GM23338 (cell line): ENCODE measurements around the gene FBXL5. TPM values are rescaled to one million over a fixed set of nuclear protein-coding genes. Genes with fewer than 3 reads are reported as not detected.

Experiments used
- ATAC-seq: fragments of 200-7000 bp; cut with Tn5 transposase; 3 replicates; pipeline ENCODE4 v1.9.1; 2020
- DNase-seq: peaks from one replicate; pipeline ENCODE4 v3.0.0-alpha.2; 2015; ENCODE audit warnings: low spot score
- H2AFZ ChIP-seq: fragments of 200-600 bp; sonication (generic); 2 replicates; pipeline ENCODE4 v1.8.0; 2016; ENCODE audit warnings: antibody characterized with exemption, mild to moderate bottlenecking, moderate library complexity
- H3F3A ChIP-seq: fragments of 200-600 bp; sonication (generic); replicated peaks from 2 replicates; pipeline ENCODE4 v1.8.0; 2017; ENCODE audit warnings: antibody characterized with exemption, mixed run types, low read depth
- H3K27ac ChIP-seq: fragments of 200-600 bp; sonication (generic); 2 replicates; pipeline ENCODE4 v1.6.1; 2016; ENCODE audit warnings: low read depth
- H3K27me3 ChIP-seq: fragments of 200-600 bp; sonication (generic); 2 replicates; pipeline ENCODE4 v1.8.0; 2016; ENCODE audit warnings: mild to moderate bottlenecking, mixed run types, moderate library complexity; ENCODE audit not compliant: insufficient read depth
- H3K36me3 ChIP-seq: fragments of 200-600 bp; sonication (generic); 2 replicates; pipeline ENCODE4 v1.8.0; 2016; ENCODE audit warnings: mild to moderate bottlenecking; ENCODE audit not compliant: insufficient read depth
- H3K4me1 ChIP-seq: fragments of 200-600 bp; sonication (generic); 2 replicates; pipeline ENCODE4 v1.8.0; 2016; ENCODE audit warnings: mild to moderate bottlenecking, moderate library complexity; ENCODE audit not compliant: insufficient read depth
- H3K4me2 ChIP-seq: fragments of 200-600 bp; sonication (generic); 2 replicates; pipeline ENCODE4 v1.7.1; 2017; ENCODE audit warnings: mixed run types
- H3K4me3 ChIP-seq: fragments of 200-600 bp; sonication (generic); 2 replicates; pipeline ENCODE4 v1.6.1; 2016; ENCODE audit warnings: mixed run types
- H3K79me2 ChIP-seq: fragments of 200-600 bp; sonication (generic); replicated peaks from 2 replicates; pipeline ENCODE4 v1.8.0; 2017; ENCODE audit warnings: mild to moderate bottlenecking; ENCODE audit not compliant: insufficient read depth
- H3K9me2 ChIP-seq: fragments of 200-600 bp; sonication (generic); 2 replicates; pipeline ENCODE4 v1.8.0; 2017; ENCODE audit not compliant: insufficient read depth
- H4K20me1 ChIP-seq: fragments of 200-600 bp; sonication (generic); replicated peaks from 2 replicates; pipeline ENCODE4 v1.8.0; 2017; ENCODE audit warnings: mild to moderate bottlenecking; ENCODE audit not compliant: insufficient read depth
- H3K27ac Mint-ChIP-seq: 2 replicates; pipeline ENCODE4 v1.8.0; 2020; ENCODE audit warnings: inconsistent platforms, mild to moderate bottlenecking, moderate library complexity, mixed read lengths
- H3K27me3 Mint-ChIP-seq: 3 replicates; pipeline ENCODE4 v1.8.0; 2022; ENCODE audit warnings: low read depth, mild to moderate bottlenecking, moderate library complexity, mixed read lengths, inconsistent platforms; ENCODE audit not compliant: insufficient read depth, poor library complexity
- H3K36me3 Mint-ChIP-seq: 3 replicates; pipeline ENCODE4 v1.8.0; 2021; ENCODE audit warnings: low read depth, mild to moderate bottlenecking, inconsistent platforms, moderate library complexity, mixed read lengths
- H3K4me1 Mint-ChIP-seq: 3 replicates; pipeline ENCODE4 v1.8.0; 2020; ENCODE audit warnings: mild to moderate bottlenecking, inconsistent platforms, mixed read lengths
- H3K4me3 Mint-ChIP-seq: 3 replicates; pipeline ENCODE4 v1.8.0; 2021; ENCODE audit warnings: moderate library complexity, mild to moderate bottlenecking, inconsistent platforms, mixed read lengths
- H3K9me3 Mint-ChIP-seq: 3 replicates; pipeline ENCODE4 v1.8.0; 2020; ENCODE audit warnings: moderate library complexity, mild to moderate bottlenecking, inconsistent platforms, mixed read lengths
- REST ChIP-seq: IDR thresholded peaks from one replicate; pipeline ENCODE4 v1.6.1; 2018; ENCODE audit warnings: antibody characterized with exemption; ENCODE audit not compliant: unreplicated experiment
- ZNF114 ChIP-seq: fragments of 250-450 bp; sonication (Bioruptor Pico); IDR thresholded peaks from 2 replicates; pipeline ENCODE4 v1.5.0; 2020; ENCODE audit warnings: mild to moderate bottlenecking, moderate library complexity
- ZNF331 ChIP-seq: fragments of 250-450 bp; sonication (Bioruptor Pico); IDR thresholded peaks from 2 replicates; pipeline ENCODE4 v1.5.0; 2020; ENCODE audit warnings: low read depth, mild to moderate bottlenecking, moderate library complexity
- polyA plus RNA-seq: library from polyadenylated mRNA; unstranded; fragments of >200 nt; fragmentation: Nextera tagmentation; extraction: Ambion mirVana; gene quantifications from 2 replicates; pipeline ENCODE4 v1.2.1, GENCODE V29; 2016
- total RNA-seq: library from RNA; depleted of rRNA; stranded (reverse); fragments of >200 nt; shearing (Covaris generic); gene quantifications from 2 replicates; pipeline ENCODE4 v1.2.3, GENCODE V29; 2014
- TF ChIP-seq, protein P1 (sequence below): fragments of 250-450 bp; sonication (Bioruptor Pico); IDR thresholded peaks from 2 replicates; pipeline ENCODE4 v1.5.0; 2020; ENCODE audit warnings: mild to moderate bottlenecking, moderate library complexity

FBXL5 gene
- total and polyA plus RNA-seq, 2 experiments from 2014 or later: 55.7 to 81.9 TPM

DNA sequence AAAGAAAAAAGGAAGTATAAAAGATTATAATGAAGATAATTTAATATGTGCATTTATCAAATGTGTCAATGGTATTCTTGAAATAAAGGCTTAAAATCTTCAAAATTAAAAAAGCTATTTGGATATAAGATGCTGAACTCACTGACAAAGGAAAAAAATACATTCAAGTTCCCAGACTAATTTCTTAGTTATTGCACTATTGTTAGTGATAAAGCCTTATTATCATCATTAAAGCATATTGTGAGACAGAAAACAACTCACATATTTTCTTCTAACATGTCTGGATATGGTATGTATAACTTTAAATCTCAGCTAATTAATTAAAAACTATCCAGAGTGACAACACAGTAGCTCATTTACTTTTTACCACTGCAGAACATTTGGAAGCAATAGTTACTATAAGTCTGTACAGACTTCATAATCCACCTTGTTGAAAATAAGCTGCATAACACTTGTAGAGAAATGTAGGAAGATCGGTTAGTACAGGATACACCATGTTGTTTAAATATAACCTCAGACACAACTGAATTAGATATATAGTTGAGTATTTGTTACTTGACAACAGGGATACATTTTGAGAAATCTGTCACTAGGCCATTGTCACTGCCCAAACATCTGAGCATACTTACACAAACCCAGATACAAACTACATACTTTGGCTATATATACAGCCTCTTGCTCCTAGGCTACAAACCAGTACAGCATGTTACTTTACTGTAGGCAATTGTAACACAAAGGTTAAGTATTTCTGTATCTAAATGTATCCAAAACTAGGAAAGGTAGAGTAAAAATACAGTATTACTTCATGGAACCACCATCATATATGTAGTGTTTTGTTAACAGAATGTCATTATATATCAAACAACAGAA lies 13.6 kb upstream of the FBXL5 start:
- Mint-ChIP-seq H3K4me3 (no peak overlapping the region), H3K27me3 (no peaks in the 10 kb centered on the region), H3K4me1 (no peaks in the 10 kb centered on the region), H3K9me3 (no peaks in the 10 kb centered on the region), H3K36me3 (peaks cover 23% of the 10 kb centered on the region; the same call in 2 of the 3 replicates), H3K27ac (no peak overlapping the region)
- Histone ChIP-seq H3K4me3 (no peak overlapping the region), H3K4me1 (no peaks in the 10 kb centered on the region), H2AFZ (no peak overlapping the region), H4K20me1 (peaks cover 2% of the 10 kb centered on the region), H3K27ac (no peak overlapping the region), H3F3A (no peaks in the 10 kb centered on the region), H3K4me2 (no peak overlapping the region), H3K79me2 (peaks cover 35% of the 10 kb centered on the region), H3K27me3 (no peaks in the 10 kb centered on the region), H3K9me2 (no peaks in the 10 kb centered on the region), H3K36me3 (peaks cover 9% of the 10 kb centered on the region)
- TF ChIP-seq REST (no peak), ZNF114 (CRISPR knock-in tag) (no peak), ZNF331 (CRISPR knock-in tag) (no peak)
- TF ChIP-seq, protein P1, sequence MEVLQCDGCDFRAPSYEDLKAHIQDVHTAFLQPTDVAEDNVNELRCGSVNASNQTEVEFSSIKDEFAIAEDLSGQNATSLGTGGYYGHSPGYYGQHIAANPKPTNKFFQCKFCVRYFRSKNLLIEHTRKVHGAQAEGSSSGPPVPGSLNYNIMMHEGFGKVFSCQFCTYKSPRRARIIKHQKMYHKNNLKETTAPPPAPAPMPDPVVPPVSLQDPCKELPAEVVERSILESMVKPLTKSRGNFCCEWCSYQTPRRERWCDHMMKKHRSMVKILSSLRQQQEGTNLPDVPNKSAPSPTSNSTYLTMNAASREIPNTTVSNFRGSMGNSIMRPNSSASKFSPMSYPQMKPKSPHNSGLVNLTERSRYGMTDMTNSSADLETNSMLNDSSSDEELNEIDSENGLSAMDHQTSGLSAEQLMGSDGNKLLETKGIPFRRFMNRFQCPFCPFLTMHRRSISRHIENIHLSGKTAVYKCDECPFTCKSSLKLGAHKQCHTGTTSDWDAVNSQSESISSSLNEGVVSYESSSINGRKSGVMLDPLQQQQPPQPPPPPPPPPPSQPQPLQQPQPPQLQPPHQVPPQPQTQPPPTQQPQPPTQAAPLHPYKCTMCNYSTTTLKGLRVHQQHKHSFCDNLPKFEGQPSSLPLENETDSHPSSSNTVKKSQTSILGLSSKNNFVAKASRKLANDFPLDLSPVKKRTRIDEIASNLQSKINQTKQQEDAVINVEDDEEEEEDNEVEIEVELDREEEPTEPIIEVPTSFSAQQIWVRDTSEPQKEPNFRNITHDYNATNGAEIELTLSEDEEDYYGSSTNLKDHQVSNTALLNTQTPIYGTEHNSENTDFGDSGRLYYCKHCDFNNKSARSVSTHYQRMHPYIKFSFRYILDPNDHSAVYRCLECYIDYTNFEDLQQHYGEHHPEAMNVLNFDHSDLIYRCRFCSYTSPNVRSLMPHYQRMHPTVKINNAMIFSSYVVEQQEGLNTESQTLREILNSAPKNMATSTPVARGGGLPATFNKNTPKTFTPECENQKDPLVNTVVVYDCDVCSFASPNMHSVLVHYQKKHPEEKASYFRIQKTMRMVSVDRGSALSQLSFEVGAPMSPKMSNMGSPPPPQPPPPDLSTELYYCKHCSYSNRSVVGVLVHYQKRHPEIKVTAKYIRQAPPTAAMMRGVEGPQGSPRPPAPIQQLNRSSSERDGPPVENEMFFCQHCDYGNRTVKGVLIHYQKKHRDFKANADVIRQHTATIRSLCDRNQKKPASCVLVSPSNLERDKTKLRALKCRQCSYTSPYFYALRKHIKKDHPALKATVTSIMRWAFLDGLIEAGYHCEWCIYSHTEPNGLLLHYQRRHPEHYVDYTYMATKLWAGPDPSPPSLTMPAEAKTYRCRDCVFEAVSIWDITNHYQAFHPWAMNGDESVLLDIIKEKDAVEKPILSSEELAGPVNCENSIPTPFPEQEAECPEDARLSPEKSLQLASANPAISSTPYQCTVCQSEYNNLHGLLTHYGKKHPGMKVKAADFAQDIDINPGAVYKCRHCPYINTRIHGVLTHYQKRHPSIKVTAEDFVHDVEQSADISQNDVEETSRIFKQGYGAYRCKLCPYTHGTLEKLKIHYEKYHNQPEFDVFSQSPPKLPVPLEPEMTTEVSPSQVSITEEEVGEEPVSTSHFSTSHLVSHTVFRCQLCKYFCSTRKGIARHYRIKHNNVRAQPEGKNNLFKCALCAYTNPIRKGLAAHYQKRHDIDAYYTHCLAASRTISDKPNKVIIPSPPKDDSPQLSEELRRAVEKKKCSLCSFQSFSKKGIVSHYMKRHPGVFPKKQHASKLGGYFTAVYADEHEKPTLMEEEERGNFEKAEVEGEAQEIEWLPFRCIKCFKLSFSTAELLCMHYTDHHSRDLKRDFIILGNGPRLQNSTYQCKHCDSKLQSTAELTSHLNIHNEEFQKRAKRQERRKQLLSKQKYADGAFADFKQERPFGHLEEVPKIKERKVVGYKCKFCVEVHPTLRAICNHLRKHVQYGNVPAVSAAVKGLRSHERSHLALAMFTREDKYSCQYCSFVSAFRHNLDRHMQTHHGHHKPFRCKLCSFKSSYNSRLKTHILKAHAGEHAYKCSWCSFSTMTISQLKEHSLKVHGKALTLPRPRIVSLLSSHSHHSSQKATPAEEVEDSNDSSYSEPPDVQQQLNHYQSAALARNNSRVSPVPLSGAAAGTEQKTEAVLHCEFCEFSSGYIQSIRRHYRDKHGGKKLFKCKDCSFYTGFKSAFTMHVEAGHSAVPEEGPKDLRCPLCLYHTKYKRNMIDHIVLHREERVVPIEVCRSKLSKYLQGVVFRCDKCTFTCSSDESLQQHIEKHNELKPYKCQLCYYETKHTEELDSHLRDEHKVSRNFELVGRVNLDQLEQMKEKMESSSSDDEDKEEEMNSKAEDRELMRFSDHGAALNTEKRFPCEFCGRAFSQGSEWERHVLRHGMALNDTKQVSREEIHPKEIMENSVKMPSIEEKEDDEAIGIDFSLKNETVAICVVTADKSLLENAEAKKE (CRISPR knock-in tag): no peak
- DNase-seq (no peak), ATAC-seq (no peak)
